Measurements from ENCODE around the gene RSAD1.

GRCh38 chr17:50461550-50462132 is 17.0 kb upstream of the RSAD1 start:
- no peak for TF ChIP-seq CTCF (conservative IDR thresholded peaks at IDR 0.05)
- TF ChIP-seq ZFX (IDR thresholded peaks at IDR 0.05): no peak

Data from C4-2B (cell line).